ENCODE data around the gene AP2A1. TPM values are rescaled to one million over a fixed set of nuclear protein-coding genes. Genes with fewer than 3 reads are reported as not detected.

Gene AP2A1
- polyA plus RNA-seq, 1 donor from 2014 or later = 40.8 TPM

GRCh38 chr19:49848938-49849337, 82.1 kb downstream of the AP2A1 start:
- TF ChIP-seq TAF1 (IDR thresholded peaks at IDR 0.05; ENCODE audit: low read depth) = no peak
- TF ChIP-seq EZH2 (IDR thresholded peaks at IDR 0.05; ENCODE audit: borderline replicate concordance, insufficient read depth, low read length, poor library complexity, severe bottlenecking) = no peak
- no peak for TF ChIP-seq SMC3 (conservative IDR thresholded peaks at IDR 0.05; ENCODE audit: poor library complexity)
- TF ChIP-seq POLR2AphosphoS5 (IDR thresholded peaks at IDR 0.05) = no peak
- no peak for TF ChIP-seq MXI1 (conservative IDR thresholded peaks at IDR 0.05; ENCODE audit: poor library complexity, severe bottlenecking)
- no peak for TF ChIP-seq RAD21 (conservative IDR thresholded peaks at IDR 0.05)
- TF ChIP-seq, protein P1, sequence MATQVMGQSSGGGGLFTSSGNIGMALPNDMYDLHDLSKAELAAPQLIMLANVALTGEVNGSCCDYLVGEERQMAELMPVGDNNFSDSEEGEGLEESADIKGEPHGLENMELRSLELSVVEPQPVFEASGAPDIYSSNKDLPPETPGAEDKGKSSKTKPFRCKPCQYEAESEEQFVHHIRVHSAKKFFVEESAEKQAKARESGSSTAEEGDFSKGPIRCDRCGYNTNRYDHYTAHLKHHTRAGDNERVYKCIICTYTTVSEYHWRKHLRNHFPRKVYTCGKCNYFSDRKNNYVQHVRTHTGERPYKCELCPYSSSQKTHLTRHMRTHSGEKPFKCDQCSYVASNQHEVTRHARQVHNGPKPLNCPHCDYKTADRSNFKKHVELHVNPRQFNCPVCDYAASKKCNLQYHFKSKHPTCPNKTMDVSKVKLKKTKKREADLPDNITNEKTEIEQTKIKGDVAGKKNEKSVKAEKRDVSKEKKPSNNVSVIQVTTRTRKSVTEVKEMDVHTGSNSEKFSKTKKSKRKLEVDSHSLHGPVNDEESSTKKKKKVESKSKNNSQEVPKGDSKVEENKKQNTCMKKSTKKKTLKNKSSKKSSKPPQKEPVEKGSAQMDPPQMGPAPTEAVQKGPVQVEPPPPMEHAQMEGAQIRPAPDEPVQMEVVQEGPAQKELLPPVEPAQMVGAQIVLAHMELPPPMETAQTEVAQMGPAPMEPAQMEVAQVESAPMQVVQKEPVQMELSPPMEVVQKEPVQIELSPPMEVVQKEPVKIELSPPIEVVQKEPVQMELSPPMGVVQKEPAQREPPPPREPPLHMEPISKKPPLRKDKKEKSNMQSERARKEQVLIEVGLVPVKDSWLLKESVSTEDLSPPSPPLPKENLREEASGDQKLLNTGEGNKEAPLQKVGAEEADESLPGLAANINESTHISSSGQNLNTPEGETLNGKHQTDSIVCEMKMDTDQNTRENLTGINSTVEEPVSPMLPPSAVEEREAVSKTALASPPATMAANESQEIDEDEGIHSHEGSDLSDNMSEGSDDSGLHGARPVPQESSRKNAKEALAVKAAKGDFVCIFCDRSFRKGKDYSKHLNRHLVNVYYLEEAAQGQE (IDR thresholded peaks at IDR 0.05; ENCODE audit: borderline replicate concordance) = no peak
- no peak for TF ChIP-seq EP300 (conservative IDR thresholded peaks at IDR 0.05; ENCODE audit: poor library complexity, severe bottlenecking)
- TF ChIP-seq CTCF (IDR thresholded peaks at IDR 0.05; ENCODE audit: poor library complexity, severe bottlenecking) = no peak

DNA sequence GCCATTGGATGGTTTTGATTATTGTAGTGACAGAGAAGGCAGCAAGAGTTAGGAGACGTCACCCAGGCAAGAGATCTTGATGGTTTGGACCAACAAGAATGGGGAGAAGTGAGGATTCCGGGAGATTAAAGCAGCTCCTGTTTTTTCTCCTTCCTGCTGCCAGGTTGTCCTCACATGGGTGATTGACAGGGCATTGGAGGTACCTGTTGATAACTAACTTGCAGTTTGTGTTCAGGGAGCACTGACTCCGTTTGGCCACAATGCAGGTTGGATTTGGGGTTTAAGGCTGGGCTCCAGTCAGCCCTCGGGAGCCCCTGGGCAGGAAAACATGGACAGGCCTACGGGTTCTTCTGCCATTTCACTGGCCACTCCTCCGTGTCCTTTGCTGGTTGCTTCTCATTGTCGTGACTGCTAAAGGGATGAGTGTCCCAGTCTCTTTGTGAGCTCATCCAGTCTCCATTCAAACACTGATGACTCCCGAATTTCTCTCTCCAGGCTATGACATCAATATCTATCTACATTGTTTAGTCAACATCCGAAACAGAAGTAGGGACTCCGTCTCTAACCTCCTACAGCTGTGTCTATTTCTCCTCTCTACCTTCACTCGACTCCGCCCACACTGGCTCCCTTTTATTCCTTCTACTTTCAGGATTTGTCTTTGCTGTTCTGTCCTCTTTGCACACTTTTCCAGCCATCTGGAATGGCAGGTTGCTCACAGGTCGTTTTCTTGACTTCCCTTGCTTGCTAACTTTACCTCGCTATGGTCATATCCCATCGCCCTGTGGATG, 82.8 kb downstream of the AP2A1 start:
- TF ChIP-seq SMC3 (conservative IDR thresholded peaks at IDR 0.05; ENCODE audit: poor library complexity) (no peak), EZH2 (IDR thresholded peaks at IDR 0.05; ENCODE audit: borderline replicate concordance, insufficient read depth, low read length, poor library complexity, severe bottlenecking) (no peak), POLR2AphosphoS5 (IDR thresholded peaks at IDR 0.05) (no peak), MXI1 (conservative IDR thresholded peaks at IDR 0.05; ENCODE audit: poor library complexity, severe bottlenecking) (no peak), TAF1 (IDR thresholded peaks at IDR 0.05; ENCODE audit: low read depth) (no peak), RAD21 (conservative IDR thresholded peaks at IDR 0.05) (no peak), CTCF (IDR thresholded peaks at IDR 0.05; ENCODE audit: poor library complexity, severe bottlenecking) (no peak), EP300 (conservative IDR thresholded peaks at IDR 0.05; ENCODE audit: poor library complexity, severe bottlenecking) (no peak)
- TF ChIP-seq, protein P1 (IDR thresholded peaks at IDR 0.05; ENCODE audit: borderline replicate concordance) = no peak
- Histone ChIP-seq H3K27ac (ENCODE audit: low read length) (peak overlapping the region; percentile 95), H3K4me2 (ENCODE audit: low read length) (no peak overlapping the region), H3K79me2 (replicated peaks; ENCODE audit: insufficient read depth, low read length) (peaks cover 27% of the 10 kb centered on the region), H3K9me2 (ENCODE audit: insufficient read depth, low read length) (no peaks in the 10 kb centered on the region), H3K9ac (ENCODE audit: low read length) (peak overlapping the region; percentile 89), H2AFZ (ENCODE audit: low read depth, low read length) (no peak overlapping the region), H3K4me3 (ENCODE audit: low read length) (peak overlapping the region; percentile 70), H3K36me3 (ENCODE audit: insufficient read depth, low read length) (peaks cover 4% of the 10 kb centered on the region), H4K20me1 (ENCODE audit: insufficient read depth) (peaks cover 25% of the 10 kb centered on the region), H3F3A (ENCODE audit: insufficient read depth, low read length, poor library complexity, severe bottlenecking) (no peaks in the 10 kb centered on the region), H3K27me3 (ENCODE audit: insufficient read depth, low read depth, low read length) (no peaks in the 10 kb centered on the region), H3K9me3 (ENCODE audit: low read length) (no peaks in the 10 kb centered on the region)

More at GRCh38 chr19:49848938-49849337, 82.1 kb downstream of the AP2A1 start:
- Histone ChIP-seq H3K27me3 (ENCODE audit: insufficient read depth, low read depth, low read length) (no peaks in the 10 kb centered on the region), H3K79me2 (replicated peaks; ENCODE audit: insufficient read depth, low read length) (peaks cover 24% of the 10 kb centered on the region), H3F3A (ENCODE audit: insufficient read depth, low read length, poor library complexity, severe bottlenecking) (no peaks in the 10 kb centered on the region), H3K27ac (ENCODE audit: low read length) (no peak overlapping the region), H2AFZ (ENCODE audit: low read depth, low read length) (no peak overlapping the region), H3K36me3 (ENCODE audit: insufficient read depth, low read length) (peaks cover 4% of the 10 kb centered on the region), H3K9me2 (ENCODE audit: insufficient read depth, low read length) (no peaks in the 10 kb centered on the region), H3K4me3 (ENCODE audit: low read length) (no peak overlapping the region), H3K9me3 (ENCODE audit: low read length) (no peaks in the 10 kb centered on the region), H4K20me1 (ENCODE audit: insufficient read depth) (peaks cover 18% of the 10 kb centered on the region), H3K4me2 (ENCODE audit: low read length) (no peak overlapping the region), H3K9ac (ENCODE audit: low read length) (no peak overlapping the region)

Data from neural cell (in vitro differentiated cells).